Tibial nerve (tissue), 4 donors: Measurements from ENCODE around the gene ZNF586. TPM values are rescaled to one million over a fixed set of nuclear protein-coding genes. Genes with fewer than 3 reads are reported as not detected.

Experiments
- DNase-seq, 2 donors: peaks; one replicate each; pipeline ENCODE4 v3.0.0-alpha.2; 2019; ENCODE audit warnings: low spot score in 2 of 2
- H3K27ac ChIP-seq, 4 donors: fragments of 200-600 bp; sonication (generic) in 3 of 4; one replicate each; pipeline ENCODE4 v1.5.1; 2017 to 2019; ENCODE audit warnings: mild to moderate bottlenecking in 1 of 4
- H3K27me3 ChIP-seq, 2 donors: fragments of 200-600 bp; sonication (generic) in 1 of 2; one replicate each; pipeline versions ENCODE4 v1.5.1 to v1.6.0; 2017 to 2019
- H3K36me3 ChIP-seq, 3 donors: fragments of 200-600 bp; sonication (generic); one replicate each; pipeline ENCODE4 v1.5.1; 2018 to 2019
- H3K4me1 ChIP-seq, 4 donors: fragments of 200-600 bp; sonication (generic) in 3 of 4; one replicate each; pipeline ENCODE4 v1.5.1; 2017 to 2019
- H3K4me3 ChIP-seq, 4 donors: fragments of 200-600 bp; sonication (generic) in 3 of 4; one replicate each; pipeline ENCODE4 v1.5.1; 2017 to 2019; ENCODE audit warnings: mild to moderate bottlenecking in 1 of 4, moderate library complexity in 1 of 4
- H3K9me3 ChIP-seq, 4 donors: fragments of 200-600 bp; sonication (generic) in 3 of 4; one replicate each; pipeline ENCODE4 v1.5.1; 2017 to 2019
- CTCF ChIP-seq, 5 experiments: fragments of 200-600 bp in 3 of 5; fragments of 450-650 bp in 2 of 5; sonication (generic) in 3 of 5; IDR thresholded peaks; one replicate each; pipeline ENCODE4 v1.5.1; 2016 to 2019; ENCODE audit warnings: antibody characterized with exemption in 5 of 5, mild to moderate bottlenecking in 3 of 5, moderate library complexity in 2 of 5
- EP300 ChIP-seq, 2 donors: sonication (generic); formaldehyde crosslinking; IDR thresholded peaks; one replicate each; pipeline ENCODE4 v1.6.1; 2017; ENCODE audit warnings: antibody characterized with exemption in 2 of 2, mild to moderate bottlenecking in 1 of 2
- POLR2A ChIP-seq, 2 donors: fragments of 450-650 bp; IDR thresholded peaks; one replicate each; pipeline ENCODE4 v1.6.1; 2017; ENCODE audit warnings: antibody characterized with exemption in 2 of 2, mild to moderate bottlenecking in 2 of 2, moderate library complexity in 2 of 2
- WGBS, 2 donors: methylation state at CpG; one replicate each; pipeline ENCODE4 v1.1.5; 2018; 5-methylcytosine and 5-hydroxymethylcytosine counted together
- total RNA-seq, 4 donors: library from RNA; depleted of rRNA; stranded (reverse); fragments of >200 nt; gene quantifications; one replicate each; pipeline ENCODE4 v1.1.0, GENCODE V29; 2016

ZNF586 gene
- total RNA-seq, 4 donors from 2014 or later: 7.9 to 18.8 (median 13.4) TPM

- peak; percentile 55 to 88 for DNase-seq
- peaks cover 0 to 14% (median 5%) of the 10 kb centered on the region in 4 donors for H3K4me1 ChIP-seq
- H3K4me3 ChIP-seq: peak within 1 kb of the TSS; percentile 48 to 96 (median 78)
- peaks cover 9 to 88% (median 25%) of the 10 kb centered on the region in 4 donors for H3K9me3 ChIP-seq
- no peaks in the 10 kb centered on the region for H3K27me3 ChIP-seq
- WGBS, 2 donors: 2% methylated on average over 44 of the region's 51 CpGs
- TF ChIP-seq EP300 (IDR thresholded peaks at IDR 0.05) (peak in 1 of 2 donors; percentile 69), POLR2A (IDR thresholded peaks at IDR 0.05) (no peak), CTCF (IDR thresholded peaks at IDR 0.05) (peak in 1 of 5 experiments; percentile 20)
- H3K27ac ChIP-seq: peak within 1 kb of the TSS; percentile 5 to 89 (median 84)
- H3K36me3 ChIP-seq: peaks cover 12 to 44% (median 36%) of the 10 kb centered on the region in 3 donors
These were observed 22.6 kb upstream of the ZNF586 start, which contains the start of gene ZNF776 for GRCh38 chr19:57746580-57747471. Gene ZNF776 (plus strand): TSS chr19:57746815. CDS start chr19:57747059, 244 bp downstream.

GRCh38 chr19:57747472-57747807, 22.0 kb upstream of the ZNF586 start:
- Histone ChIP-seq H3K9me3 (peaks cover 9 to 88% (median 29%) of the 10 kb centered on the region in 4 donors), H3K4me1 (peaks cover 0 to 14% (median 5%) of the 10 kb centered on the region in 4 donors), H3K27me3 (no peaks in the 10 kb centered on the region), H3K36me3 (peaks cover 14 to 50% (median 43%) of the 10 kb centered on the region in 3 donors), H3K4me3 (peak overlapping the region; percentile 48 to 96 (median 78)), H3K27ac (peak overlapping the region in 1 of 4 donors; percentile 89)
- 36 to 45% methylated on average over 6 of the region's 6 CpGs for WGBS, 2 donors
- DNase-seq: no peak
- no peak for TF ChIP-seq CTCF (IDR thresholded peaks at IDR 0.05)
- TF ChIP-seq POLR2A (IDR thresholded peaks at IDR 0.05): no peak
- no peak for TF ChIP-seq EP300 (IDR thresholded peaks at IDR 0.05)

GRCh38 chr19:57748029-57748428, 21.4 kb upstream of the ZNF586 start:
- WGBS, 2 donors: 92 to 95% methylated on average over 3 of the region's 3 CpGs
- DNase-seq: no peak
- H3K36me3 ChIP-seq: peaks cover 14 to 56% (median 49%) of the 10 kb centered on the region in 3 donors
- no peak for TF ChIP-seq EP300 (IDR thresholded peaks at IDR 0.05)
- H3K27ac ChIP-seq: no peak overlapping the region
- H3K4me3 ChIP-seq: no peak overlapping the region
- peaks cover 9 to 88% (median 32%) of the 10 kb centered on the region in 4 donors for H3K9me3 ChIP-seq
- peaks cover 0 to 14% (median 5%) of the 10 kb centered on the region in 4 donors for H3K4me1 ChIP-seq
- no peaks in the 10 kb centered on the region for H3K27me3 ChIP-seq

- WGBS, 2 donors: 94 to 95% methylated on average over 10 of the region's 10 CpGs
- H3K4me1 ChIP-seq: no peaks in the 10 kb centered on the region
- H3K27ac ChIP-seq: no peak overlapping the region
- peaks cover 17 to 100% (median 55%) of the 10 kb centered on the region in 4 donors for H3K9me3 ChIP-seq
- H3K27me3 ChIP-seq: no peaks in the 10 kb centered on the region
- H3K36me3 ChIP-seq: peaks cover 24 to 100% (median 74%) of the 10 kb centered on the region in 3 donors
- TF ChIP-seq EP300 (IDR thresholded peaks at IDR 0.05) (no peak), CTCF (IDR thresholded peaks at IDR 0.05) (no peak), POLR2A (IDR thresholded peaks at IDR 0.05) (no peak)
- no peak overlapping the region for H3K4me3 ChIP-seq
- DNase-seq: no peak
These were observed 15.3 kb upstream of the ZNF586 start for GRCh38 chr19:57754091-57754673.

GRCh38 chr19:57755031-57755430, 14.4 kb upstream of the ZNF586 start:
- no peaks in the 10 kb centered on the region for H3K4me1 ChIP-seq
- no peak overlapping the region for H3K4me3 ChIP-seq
- H3K36me3 ChIP-seq: peaks cover 22 to 100% (median 74%) of the 10 kb centered on the region in 3 donors
- peaks cover 12 to 100% (median 50%) of the 10 kb centered on the region in 4 donors for H3K9me3 ChIP-seq
- no peak for TF ChIP-seq CTCF (IDR thresholded peaks at IDR 0.05)
- TF ChIP-seq POLR2A (IDR thresholded peaks at IDR 0.05): no peak
- TF ChIP-seq EP300 (IDR thresholded peaks at IDR 0.05): no peak
- WGBS, 2 donors: 95 to 97% methylated on average over 4 of the region's 4 CpGs
- DNase-seq: no peak
- H3K27me3 ChIP-seq: no peaks in the 10 kb centered on the region
- no peak overlapping the region for H3K27ac ChIP-seq
